ENCODE results near the gene POLR2L. TPM values are rescaled to one million over a fixed set of nuclear protein-coding genes. Genes with fewer than 3 reads are reported as not detected.

The POLR2L gene
- total RNA-seq, 4 donors from 2014 or later = 10.5 to 81.5 (median 42.8) TPM

- Histone ChIP-seq H3K4me1 (no peaks in the 10 kb centered on the region), H3K9me3 (no peaks in the 10 kb centered on the region), H3K4me3 (no peak overlapping the region), H3K27ac (no peak overlapping the region), H3K36me3 (no peaks in the 10 kb centered on the region), H3K27me3 (no peaks in the 10 kb centered on the region)
- no peak for DNase-seq
- intact Hi-C loops (cut with DNase I; ENCODE audit: low total_unique reads) = no loop called here
- no peak for TF ChIP-seq CTCF (IDR thresholded peaks at IDR 0.05)
Observed at GRCh38 chr11:870127-870413, 27.7 kb upstream of the POLR2L start.

GRCh38 chr11:869399-870126, 27.2 kb upstream of the POLR2L start:
- Histone ChIP-seq H3K36me3 (no peaks in the 10 kb centered on the region), H3K27me3 (no peaks in the 10 kb centered on the region), H3K9me3 (no peaks in the 10 kb centered on the region), H3K4me1 (no peaks in the 10 kb centered on the region), H3K4me3 (no peak overlapping the region), H3K27ac (no peak overlapping the region)
- no peak for TF ChIP-seq POLR2A (IDR thresholded peaks at IDR 0.05)
- no peak for TF ChIP-seq CTCF (IDR thresholded peaks at IDR 0.05)
- DNase-seq = no peak
- intact Hi-C loops (cut with DNase I; ENCODE audit: low total_unique reads) = no loop called here

- DNase-seq = no peak
- Histone ChIP-seq H3K27ac (no peak overlapping the region), H3K4me3 (no peak overlapping the region), H3K4me1 (no peaks in the 10 kb centered on the region), H3K9me3 (no peaks in the 10 kb centered on the region), H3K27me3 (no peaks in the 10 kb centered on the region), H3K36me3 (no peaks in the 10 kb centered on the region)
- no peak for TF ChIP-seq CTCF (IDR thresholded peaks at IDR 0.05)
- intact Hi-C loops (cut with DNase I; ENCODE audit: low total_unique reads) = no loop called here
Observed at GRCh38 chr11:868802-869201, 26.5 kb upstream of the POLR2L start.

- TF ChIP-seq CTCF (IDR thresholded peaks at IDR 0.05) (no peak), POLR2A (IDR thresholded peaks at IDR 0.05) (no peak)
- H3K36me3 ChIP-seq = no peaks in the 10 kb centered on the region
- intact Hi-C loops (cut with DNase I; ENCODE audit: low total_unique reads) = no loop called here
- H3K9me3 ChIP-seq = no peaks in the 10 kb centered on the region
- DNase-seq = no peak
- H3K27me3 ChIP-seq = no peaks in the 10 kb centered on the region
- H3K4me3 ChIP-seq = no peak overlapping the region
- no peaks in the 10 kb centered on the region for H3K4me1 ChIP-seq
- H3K27ac ChIP-seq = no peak overlapping the region
Observed at GRCh38 chr11:868394-868793, 26.1 kb upstream of the POLR2L start.

- no peak for DNase-seq
- H3K9me3 ChIP-seq = no peaks in the 10 kb centered on the region
- H3K4me3 ChIP-seq = no peak overlapping the region
- TF ChIP-seq CTCF (IDR thresholded peaks at IDR 0.05) (no peak), POLR2A (IDR thresholded peaks at IDR 0.05) (no peak)
- intact Hi-C loops (cut with DNase I; ENCODE audit: low total_unique reads) = no loop called here
- no peaks in the 10 kb centered on the region for H3K4me1 ChIP-seq
- H3K36me3 ChIP-seq = no peaks in the 10 kb centered on the region
- H3K27ac ChIP-seq = no peak overlapping the region
- no peaks in the 10 kb centered on the region for H3K27me3 ChIP-seq
Observed at GRCh38 chr11:867856-868358, 25.6 kb upstream of the POLR2L start.

Data from uterus (tissue), 4 donors.